CD14-positive monocyte (primary cell): ENCODE results near the gene PAM16. TPM values are rescaled to one million over a fixed set of nuclear protein-coding genes. Genes with fewer than 3 reads are reported as not detected.
A peak's percentile ranks its signal among the peaks of the same experiment; 100 is the strongest.

Experiments used
- DNase-seq, 3 donors: peaks; one replicate each; pipeline ENCODE4 v3.0.0-alpha.2; 2011 to 2022
- H2AFZ ChIP-seq: 2 replicates; pipeline ENCODE4 v1.6.0; 2012; ENCODE audit warnings: mild to moderate bottlenecking, low read depth, low read length, inconsistent platforms; ENCODE audit not compliant: insufficient read depth, poor library complexity, severe bottlenecking
- H3K27ac ChIP-seq, 2 donors: 1 replicate in 1 of 2; 2 replicates in 1 of 2; pipeline ENCODE4 v1.5.1; 2012 to 2013; ENCODE audit warnings: low read length in 2 of 2, control low read depth in 1 of 2, inconsistent platforms in 1 of 2, low read depth in 1 of 2, mild to moderate bottlenecking in 1 of 2
- H3K27me3 ChIP-seq, 2 donors: one replicate each; pipeline versions ENCODE4 v1.6.0 to v1.6.1; 2011 to 2013; ENCODE audit warnings: low read length in 2 of 2; ENCODE audit not compliant: control insufficient read depth in 2 of 2, insufficient read depth in 2 of 2
- H3K36me3 ChIP-seq, 2 donors: replicated peaks in 1 of 2; 1 replicate in 1 of 2; 2 replicates in 1 of 2; pipeline versions ENCODE4 v1.5.1 to v1.6.1; 2012 to 2013; ENCODE audit warnings: low read length in 2 of 2, control low read depth in 1 of 2, inconsistent platforms in 1 of 2, mild to moderate bottlenecking in 1 of 2; ENCODE audit not compliant: insufficient read depth in 2 of 2, control insufficient read depth in 1 of 2
- H3K4me1 ChIP-seq, 2 donors: 1 replicate in 1 of 2; 2 replicates in 1 of 2; pipeline versions ENCODE4 v1.5.1 to v1.6.1; 2012 to 2013; ENCODE audit warnings: low read length in 2 of 2, control low read depth in 1 of 2, inconsistent platforms in 1 of 2, mild to moderate bottlenecking in 1 of 2, moderate library complexity in 1 of 2; ENCODE audit not compliant: insufficient read depth in 2 of 2, control insufficient read depth in 1 of 2
- H3K4me2 ChIP-seq: replicated peaks from 2 replicates; pipeline ENCODE3; 2012; ENCODE audit warnings: low read length, moderate library complexity, mild to moderate bottlenecking; ENCODE audit not compliant: poor library complexity, severe bottlenecking; ENCODE audit errors: extremely low read depth
- H3K4me3 ChIP-seq, 3 experiments: fragments of 200-600 bp in 1 of 3; sonication (generic) in 1 of 3; replicated peaks in 1 of 3; 1 replicate in 2 of 3; 2 replicates in 1 of 3; pipeline ENCODE4 v1.5.1; 2011 to 2013; ENCODE audit warnings: low read length in 3 of 3, mild to moderate bottlenecking in 3 of 3, control low read depth in 2 of 3, low read depth in 2 of 3, inconsistent platforms in 1 of 3, moderate library complexity in 1 of 3
- H3K79me2 ChIP-seq: 2 replicates; pipeline ENCODE4 v1.6.0; 2012; ENCODE audit warnings: mild to moderate bottlenecking, control low read depth, inconsistent platforms, low read length, moderate library complexity; ENCODE audit not compliant: insufficient read depth
- H3K9ac ChIP-seq: 2 replicates; pipeline ENCODE4 v1.6.0; 2017; ENCODE audit warnings: low read length, mild to moderate bottlenecking; ENCODE audit not compliant: insufficient read depth, poor library complexity, severe bottlenecking
- H3K9me3 ChIP-seq, 2 donors: replicated peaks in 1 of 2; 1 replicate in 1 of 2; 2 replicates in 1 of 2; pipeline versions ENCODE4 v1.5.1 to v1.6.1; 2012 to 2013; ENCODE audit warnings: low read length in 2 of 2, control low read depth in 1 of 2; ENCODE audit not compliant: control insufficient read depth in 1 of 2, insufficient read depth in 1 of 2
- H4K20me1 ChIP-seq: 2 replicates; pipeline ENCODE4 v1.6.0; 2012; ENCODE audit warnings: mild to moderate bottlenecking, low read length, control low read depth, moderate library complexity; ENCODE audit not compliant: insufficient read depth
- H3K27ac Mint-ChIP-seq, 7 donors: one replicate each; pipeline ENCODE4 v1.8.0; 2020; ENCODE audit warnings: mild to moderate bottlenecking in 7 of 7, mixed read lengths in 7 of 7, moderate library complexity in 6 of 7, inconsistent platforms in 2 of 7
- H3K27me3 Mint-ChIP-seq, 3 donors: one replicate each; pipeline ENCODE4 v1.8.0; 2021 to 2022; ENCODE audit warnings: low read depth in 3 of 3, mild to moderate bottlenecking in 3 of 3, mixed read lengths in 3 of 3, moderate library complexity in 3 of 3, inconsistent platforms in 1 of 3
- H3K36me3 Mint-ChIP-seq, 2 donors: one replicate each; pipeline ENCODE4 v1.8.0; 2020; ENCODE audit warnings: mixed read lengths in 2 of 2, inconsistent platforms in 1 of 2, mild to moderate bottlenecking in 1 of 2
- H3K4me1 Mint-ChIP-seq: one replicate; pipeline ENCODE4 v1.8.0; 2020; ENCODE audit warnings: mild to moderate bottlenecking, mixed read lengths
- H3K4me3 Mint-ChIP-seq, 2 donors: one replicate each; pipeline ENCODE4 v1.8.0; 2020; ENCODE audit warnings: mild to moderate bottlenecking in 2 of 2, mixed read lengths in 2 of 2, moderate library complexity in 1 of 2
- H3K9me3 Mint-ChIP-seq, 7 donors: one replicate each; pipeline ENCODE4 v1.8.0; 2020 to 2022; ENCODE audit warnings: mixed read lengths in 7 of 7, mild to moderate bottlenecking in 6 of 7, moderate library complexity in 6 of 7, inconsistent platforms in 2 of 7
- WGBS: methylation state at CpG from one replicate; pipeline ENCODE4 v1.1.5; 2013; ENCODE audit warnings: missing lambda C conversion rate; ENCODE audit not compliant: insufficient coverage; 5-methylcytosine and 5-hydroxymethylcytosine counted together
- intact Hi-C, 2 donors: fragments of 100-400 bp; cut with micrococcal nuclease; formaldehyde crosslinking; loops; one replicate each; pipeline versions ENCODE4 v1.15.0 to v1.15.1; 2023
- polyA plus RNA-seq, 3 donors: library from polyadenylated mRNA; depleted of rRNA in 1 of 3; unstranded in 2 of 3; stranded (reverse) in 1 of 3; fragments of 300-500 nt in 2 of 3; fragments of >200 nt in 1 of 3; fragmentation: Illumina TruSeq in 2 of 3; gene quantifications; 1 replicate in 2 of 3; 2 replicates in 1 of 3; pipeline ENCODE4 v1.2.3, GENCODE V29; 2012 to 2021
- TF ChIP-seq, protein P1 (sequence below): fragments of 200-600 bp; IDR thresholded peaks from one replicate; pipeline ENCODE4 v1.8.0; 2022; ENCODE audit warnings: antibody characterized with exemption, mild to moderate bottlenecking

Gene PAM16
- polyA plus RNA-seq, 3 donors: 34.3 to 37.6 (median 34.7) TPM

DNA sequence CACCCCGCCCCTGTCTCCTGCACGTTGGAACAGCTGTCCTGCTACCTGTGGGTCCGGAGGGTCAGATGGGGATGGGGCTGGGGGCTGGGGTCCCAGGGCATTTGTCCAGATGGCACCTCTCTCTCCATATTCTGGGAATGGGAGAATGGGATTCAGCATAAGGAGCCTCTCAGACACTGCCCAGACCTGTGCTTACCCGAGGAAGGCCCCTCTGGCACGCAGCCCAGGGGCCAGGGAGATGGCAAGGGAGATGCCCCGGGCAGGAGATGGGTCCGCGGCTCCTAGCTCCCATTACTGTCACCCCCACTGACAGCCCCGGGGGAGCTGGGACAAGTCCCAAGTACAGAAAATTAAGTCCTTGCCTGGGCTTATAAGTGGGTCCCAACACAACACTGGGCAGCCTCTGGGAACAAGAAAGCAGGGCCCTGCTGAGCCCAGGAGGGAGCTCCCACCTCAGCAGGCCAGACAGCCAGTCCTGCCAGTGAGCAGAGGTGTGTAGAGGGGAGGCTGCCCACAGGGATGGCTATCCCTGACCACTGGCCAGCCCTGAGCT is 22.3 kb upstream of the PAM16 start:
- intact Hi-C loops: no loop called here
- no peaks in the 10 kb centered on the region for H3K9me3 Mint-ChIP-seq
- no peak overlapping the region for H3K9ac ChIP-seq
- H2AFZ ChIP-seq: no peak overlapping the region
- peaks cover 14 to 27% of the 10 kb centered on the region in 2 donors for H3K4me1 ChIP-seq
- no peak overlapping the region for H3K4me3 ChIP-seq
- no peak overlapping the region for H3K4me3 Mint-ChIP-seq
- H3K9me3 ChIP-seq: no peaks in the 10 kb centered on the region
- peaks cover 30% of the 10 kb centered on the region for H3K4me1 Mint-ChIP-seq
- peaks cover 99% of the 10 kb centered on the region for H4K20me1 ChIP-seq
- peaks cover 18 to 31% of the 10 kb centered on the region in 2 donors for H3K36me3 ChIP-seq
- no peak for DNase-seq
- H3K27ac Mint-ChIP-seq: no peak overlapping the region
- H3K27me3 ChIP-seq: no peaks in the 10 kb centered on the region
- 93% methylated on average over 4 of the region's 9 CpGs for WGBS
- no peak overlapping the region for H3K4me2 ChIP-seq
- H3K27me3 Mint-ChIP-seq: peaks cover 2 to 4% (median 3%) of the 10 kb centered on the region in 3 donors
- H3K27ac ChIP-seq: no peak overlapping the region
- H3K36me3 Mint-ChIP-seq: peaks cover 9 to 36% of the 10 kb centered on the region in 2 donors
- H3K79me2 ChIP-seq: peaks cover 19% of the 10 kb centered on the region
- TF ChIP-seq, protein P1, sequence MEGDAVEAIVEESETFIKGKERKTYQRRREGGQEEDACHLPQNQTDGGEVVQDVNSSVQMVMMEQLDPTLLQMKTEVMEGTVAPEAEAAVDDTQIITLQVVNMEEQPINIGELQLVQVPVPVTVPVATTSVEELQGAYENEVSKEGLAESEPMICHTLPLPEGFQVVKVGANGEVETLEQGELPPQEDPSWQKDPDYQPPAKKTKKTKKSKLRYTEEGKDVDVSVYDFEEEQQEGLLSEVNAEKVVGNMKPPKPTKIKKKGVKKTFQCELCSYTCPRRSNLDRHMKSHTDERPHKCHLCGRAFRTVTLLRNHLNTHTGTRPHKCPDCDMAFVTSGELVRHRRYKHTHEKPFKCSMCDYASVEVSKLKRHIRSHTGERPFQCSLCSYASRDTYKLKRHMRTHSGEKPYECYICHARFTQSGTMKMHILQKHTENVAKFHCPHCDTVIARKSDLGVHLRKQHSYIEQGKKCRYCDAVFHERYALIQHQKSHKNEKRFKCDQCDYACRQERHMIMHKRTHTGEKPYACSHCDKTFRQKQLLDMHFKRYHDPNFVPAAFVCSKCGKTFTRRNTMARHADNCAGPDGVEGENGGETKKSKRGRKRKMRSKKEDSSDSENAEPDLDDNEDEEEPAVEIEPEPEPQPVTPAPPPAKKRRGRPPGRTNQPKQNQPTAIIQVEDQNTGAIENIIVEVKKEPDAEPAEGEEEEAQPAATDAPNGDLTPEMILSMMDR: no peak

GRCh38 chr16:4372578-4373355 is 21.6 kb upstream of the PAM16 start:
- TF ChIP-seq, protein P1: no peak
- Mint-ChIP-seq H3K27me3 (peaks cover 2 to 4% (median 3%) of the 10 kb centered on the region in 3 donors), H3K27ac (no peak overlapping the region), H3K4me3 (peak overlapping the region; percentile 70 to 88), H3K4me1 (peaks cover 27% of the 10 kb centered on the region), H3K36me3 (peaks cover 8 to 38% of the 10 kb centered on the region in 2 donors), H3K9me3 (no peaks in the 10 kb centered on the region)
- 90% methylated on average over 3 of the region's 10 CpGs for WGBS
- peak overlapping the region; percentile 78 for H3K4me2 ChIP-seq
- H3K36me3 ChIP-seq: peaks cover 16 to 32% of the 10 kb centered on the region in 2 donors
- no peak overlapping the region for H3K27ac ChIP-seq
- intact Hi-C loops: no loop called here
- no peak for DNase-seq
- peaks cover 14 to 27% of the 10 kb centered on the region in 2 donors for H3K4me1 ChIP-seq
- peaks cover 19% of the 10 kb centered on the region for H3K79me2 ChIP-seq
- no peak overlapping the region for H2AFZ ChIP-seq
- H3K27me3 ChIP-seq: no peaks in the 10 kb centered on the region
- H3K9ac ChIP-seq: peak overlapping the region; percentile 56
- H4K20me1 ChIP-seq: peaks cover 99% of the 10 kb centered on the region
- peak overlapping the region in 1 of 3 experiments; percentile 57 for H3K4me3 ChIP-seq
- H3K9me3 ChIP-seq: no peaks in the 10 kb centered on the region
